ENCODE measurements around the gene ACYP2.
"Not testable (repeated sequence)": the region's sequence is repeated elsewhere in the genome, so short reads cannot be mapped to it uniquely, and the experiment has no call there.

ACYP2 gene

DNA sequence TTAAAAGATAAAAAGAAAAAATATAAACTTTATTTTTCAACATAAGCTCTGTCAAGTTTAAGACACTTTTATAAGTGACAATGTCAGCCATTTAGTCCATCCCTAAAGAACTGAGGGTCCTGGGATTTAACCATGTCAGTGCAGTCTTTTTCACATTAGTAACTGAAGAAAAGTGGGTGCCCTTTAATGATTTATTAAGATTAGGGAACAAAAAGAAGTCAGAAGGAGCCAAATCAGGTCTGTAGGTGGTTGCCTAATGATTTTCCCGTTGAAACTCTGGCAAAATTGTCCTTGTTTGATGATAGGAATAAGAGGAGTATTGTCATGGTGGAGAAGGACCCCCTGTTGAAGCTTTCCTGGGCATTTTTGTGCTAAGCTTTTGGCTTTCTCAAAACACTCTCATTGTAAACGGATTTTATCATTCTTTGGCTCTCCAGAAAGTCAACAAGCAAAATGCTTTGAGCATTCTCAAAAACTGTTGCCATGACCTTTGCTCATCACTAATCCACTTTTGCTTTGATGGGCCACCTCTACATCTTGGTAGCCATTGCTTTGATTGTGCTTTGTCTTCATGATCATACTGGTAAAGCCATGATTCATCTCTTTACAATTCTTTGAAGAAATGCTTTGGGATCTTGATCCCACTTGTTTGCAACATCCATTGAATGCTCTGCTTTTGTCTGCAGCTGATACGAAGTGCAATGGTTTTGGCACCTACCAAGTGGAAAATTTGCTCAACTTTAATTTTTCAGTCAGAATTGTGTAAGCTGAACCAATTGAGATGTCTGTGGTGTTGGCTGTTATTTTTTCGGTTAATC is 118.6 kb downstream of the ACYP2 start:
- DNase-seq = no peak

DNA sequence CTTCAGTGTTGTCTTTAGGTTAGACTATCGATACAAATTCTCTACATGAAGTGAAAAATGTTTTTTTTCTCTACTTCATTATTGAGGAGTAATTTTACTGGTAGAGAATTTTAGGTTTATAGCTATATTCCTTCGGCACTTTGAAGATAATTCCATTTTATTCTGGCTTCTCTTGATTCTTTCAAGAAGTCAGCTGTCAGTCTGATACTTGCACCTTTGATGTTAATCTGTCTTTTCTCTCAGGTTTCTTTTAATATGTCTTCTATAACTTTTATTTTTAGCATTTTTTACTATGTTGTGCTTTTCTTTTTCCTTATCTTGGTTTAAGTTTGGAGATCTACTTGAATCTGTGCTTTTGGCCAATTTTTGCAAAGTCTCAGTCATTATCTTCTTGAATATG is 122.0 kb downstream of the ACYP2 start:
- no peak for DNase-seq

DNA sequence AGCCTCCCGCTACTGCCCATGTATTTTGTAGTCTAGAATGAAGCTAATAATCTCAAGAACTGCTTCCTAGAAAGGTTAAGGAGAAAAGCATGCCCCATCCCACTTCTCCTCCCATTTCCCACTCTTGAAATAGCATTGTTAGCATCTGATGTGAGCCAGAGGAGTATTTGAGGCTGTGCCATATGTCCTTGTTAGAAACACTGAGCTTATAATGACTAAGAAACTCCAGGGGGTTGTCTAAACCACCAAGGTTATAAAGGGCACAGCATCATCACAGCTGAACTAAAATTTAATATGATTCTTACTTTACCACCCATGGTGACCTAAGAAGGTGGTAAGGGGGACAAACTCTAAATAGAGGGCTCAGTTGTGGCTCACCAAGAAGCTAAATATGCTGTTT is 124.0 kb downstream of the ACYP2 start:
- no peak for DNase-seq

DNA sequence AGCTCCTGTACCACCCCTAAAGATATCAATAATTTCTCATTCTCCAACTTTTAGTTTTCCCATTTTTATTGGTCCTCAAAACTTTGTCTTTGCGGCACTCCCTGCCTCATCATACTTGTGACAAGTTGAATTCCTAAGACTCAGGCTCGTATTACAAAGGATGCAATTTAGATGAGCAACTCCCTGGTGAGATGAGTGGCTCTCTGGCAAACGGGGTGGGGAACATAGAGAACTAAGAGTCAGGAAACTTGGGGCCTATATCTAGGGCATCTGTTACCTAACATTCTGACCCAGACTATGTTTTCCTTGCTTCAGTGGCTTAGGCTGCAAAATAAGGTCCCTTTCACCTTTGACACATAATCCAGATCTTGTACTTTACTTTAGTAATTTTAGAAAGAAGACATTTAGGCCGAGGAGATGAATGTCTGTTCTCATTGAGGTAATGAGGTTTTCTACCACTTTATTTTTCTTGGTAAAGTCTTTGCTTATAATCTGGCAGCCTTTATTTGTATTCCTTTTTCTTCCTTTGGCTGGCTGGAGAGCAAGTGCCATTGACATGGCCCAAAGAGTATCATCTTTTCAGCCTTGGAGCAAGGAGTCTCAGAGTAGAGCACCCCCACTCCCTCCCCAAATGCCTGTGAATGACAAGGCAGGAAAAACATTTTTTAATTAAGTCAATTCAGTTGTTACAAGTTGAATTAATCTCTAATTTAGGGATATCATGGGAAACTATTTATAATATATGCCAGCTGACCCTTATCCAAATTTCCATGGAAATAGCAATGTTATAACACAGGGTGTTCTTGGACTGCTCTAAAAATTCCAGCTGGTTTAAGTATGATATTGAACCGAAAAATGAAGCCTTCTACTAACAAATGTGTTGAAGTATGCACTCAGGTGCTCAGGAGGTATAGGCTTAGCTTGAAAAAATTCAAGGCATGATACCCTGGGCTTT is 125.4 kb downstream of the ACYP2 start:
- DNase-seq = no peak

DNA sequence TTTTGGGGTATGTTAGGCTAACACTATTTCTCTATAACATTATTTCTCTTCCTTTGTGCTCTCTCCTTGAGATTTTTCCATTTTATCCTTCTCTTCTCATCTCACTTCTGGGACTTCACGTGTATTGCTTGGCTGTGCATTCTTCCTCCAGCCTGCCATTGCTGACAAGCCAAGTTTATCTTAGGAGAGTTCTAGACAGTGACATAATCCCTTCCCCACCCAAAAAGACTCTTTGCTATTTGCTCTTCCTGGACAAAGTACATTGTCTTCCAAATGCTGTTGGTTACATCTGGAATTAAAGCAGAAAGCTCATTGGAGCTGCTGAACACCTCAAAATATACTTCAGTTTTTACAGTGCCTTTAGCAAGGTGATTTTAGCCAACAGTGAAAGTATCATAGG is 131.7 kb downstream of the ACYP2 start:
- no peak for DNase-seq

DNA sequence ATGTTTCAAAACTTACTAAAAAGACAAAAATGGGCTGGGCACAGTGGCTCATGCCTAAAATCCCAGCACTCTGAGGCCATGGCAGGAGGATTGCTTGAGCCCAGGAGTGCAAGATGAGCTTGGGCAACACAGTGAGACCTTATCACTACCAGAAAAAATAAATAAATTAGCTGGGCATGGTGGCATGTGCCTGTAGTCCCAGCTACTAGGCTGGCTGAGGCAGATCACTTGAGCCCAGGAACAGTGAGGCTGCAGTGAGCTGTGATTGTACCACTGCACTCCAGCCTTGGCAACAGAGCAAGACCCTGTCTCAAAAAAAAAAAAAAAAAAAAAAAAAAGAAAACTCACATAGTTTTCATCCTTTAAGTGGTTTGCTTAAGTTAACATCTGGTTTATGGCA is 134.2 kb downstream of the ACYP2 start:
- no peak for DNase-seq

DNA sequence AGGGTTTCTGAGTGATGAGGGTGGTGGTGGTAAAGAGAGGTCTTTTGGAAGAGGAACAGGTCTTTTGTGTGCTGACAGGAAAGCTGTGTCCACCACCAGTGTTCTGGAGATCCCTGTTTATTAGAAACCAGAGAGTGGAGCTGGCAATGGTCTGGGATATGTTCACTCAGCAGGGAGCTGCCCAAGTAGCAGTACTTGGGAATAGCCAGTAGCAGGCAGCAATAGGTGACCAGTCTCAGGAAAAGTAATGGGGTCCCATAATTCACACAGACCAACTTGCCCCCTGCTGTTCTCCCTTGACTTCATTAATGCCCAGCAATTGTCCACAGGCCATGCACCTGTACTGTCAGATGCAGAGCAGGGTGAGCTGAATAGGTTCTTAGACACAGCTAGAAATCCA is 138.8 kb downstream of the ACYP2 start:
- DNase-seq = no peak

DNA sequence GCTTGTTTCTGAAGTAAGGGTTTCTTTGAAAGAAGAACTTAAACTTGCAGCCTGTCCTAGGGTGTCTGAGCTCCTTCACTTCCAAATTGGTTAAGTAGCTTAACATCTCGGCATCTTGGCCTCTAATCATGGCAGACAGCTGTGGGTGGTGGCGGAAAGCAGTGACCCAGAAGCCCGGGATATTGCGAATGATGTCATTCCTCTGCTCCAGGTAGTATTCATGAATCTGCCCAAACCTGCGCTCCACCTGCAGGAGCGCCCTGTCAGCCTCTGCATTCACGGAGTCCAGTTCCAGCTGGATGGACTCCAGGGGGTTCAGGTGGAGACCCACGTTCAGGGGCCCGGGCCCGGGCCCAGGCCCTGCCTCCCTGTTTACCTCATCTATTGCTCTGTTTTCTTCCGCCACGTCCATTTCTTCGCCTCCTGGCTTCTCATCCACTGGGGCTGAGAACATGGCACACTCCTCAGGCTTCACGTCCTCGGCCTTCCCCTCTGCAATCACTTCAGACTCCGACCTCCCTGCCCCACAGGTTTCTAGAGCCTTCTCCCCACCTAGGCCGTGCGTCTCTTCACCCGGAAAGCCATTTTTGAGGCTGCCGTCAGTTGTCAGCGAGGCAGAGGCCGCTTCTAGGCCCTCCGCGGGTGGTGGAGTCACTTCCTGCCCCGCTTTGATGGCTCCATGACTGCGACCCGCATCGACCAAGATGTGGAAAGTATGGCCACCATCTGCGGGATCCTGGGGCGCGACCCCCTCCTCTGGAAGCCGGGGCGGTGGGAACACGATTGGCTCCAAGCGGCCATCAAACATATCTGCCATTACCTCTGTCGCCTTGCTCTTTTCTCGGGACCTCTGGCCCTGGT is 140.0 kb downstream of the ACYP2 start:
- DNase-seq = no peak

DNA sequence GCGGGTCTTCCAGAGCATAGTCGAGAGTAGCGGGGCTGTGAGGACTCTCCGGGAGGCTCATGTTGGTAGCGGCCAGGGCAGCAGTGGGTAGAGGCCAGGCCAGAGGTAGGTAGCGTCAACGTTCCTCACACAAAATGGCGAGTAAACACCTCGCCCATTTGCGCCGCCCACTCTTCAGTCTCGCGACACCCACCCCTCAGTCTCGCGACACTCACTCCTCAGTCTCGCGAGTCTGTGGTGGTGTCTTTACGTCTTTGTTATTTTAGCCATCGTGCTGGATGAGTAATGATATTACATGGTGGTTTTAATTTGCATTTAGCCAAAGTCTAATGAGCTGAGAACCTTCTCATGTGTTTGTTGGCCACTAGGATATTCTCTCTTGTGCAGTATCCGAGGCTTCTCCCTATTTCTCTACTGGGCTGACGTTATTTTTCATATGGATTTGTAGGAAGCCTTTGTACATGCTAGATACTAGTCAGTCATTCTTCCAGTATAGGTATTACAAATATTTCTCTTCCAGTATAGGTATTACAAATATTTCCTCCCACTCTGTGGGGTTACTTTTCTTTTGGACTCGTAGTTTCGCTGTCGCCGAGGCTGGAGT is 140.8 kb downstream of the ACYP2 start, which contains the start of gene TSPYL6:
TSPYL6 (minus strand) TSS at position 139 of the 604 bp plus-strand sequence; CDS start at position 61, 78 bp downstream.
- no peak for DNase-seq

DNA sequence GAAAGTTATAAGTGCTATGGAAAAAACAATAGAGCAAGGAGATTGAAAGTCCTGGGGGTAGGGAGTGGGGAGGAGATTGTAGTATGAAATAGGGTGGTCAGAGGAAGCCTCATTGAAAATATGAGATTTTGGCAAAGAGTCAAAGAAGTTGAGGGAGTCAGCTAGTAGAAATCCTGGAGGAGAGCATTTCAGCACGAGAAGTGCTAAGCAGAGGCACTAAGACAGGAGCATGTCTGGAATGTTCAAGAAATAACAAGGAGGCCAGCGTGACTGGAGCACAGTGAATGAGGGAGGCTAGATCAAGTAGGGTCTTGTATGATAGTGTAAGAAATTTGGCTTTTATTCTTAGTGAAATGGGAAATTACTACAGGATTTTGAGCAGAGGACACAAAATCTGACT is 142.8 kb downstream of the ACYP2 start:
- no peak for DNase-seq

DNA sequence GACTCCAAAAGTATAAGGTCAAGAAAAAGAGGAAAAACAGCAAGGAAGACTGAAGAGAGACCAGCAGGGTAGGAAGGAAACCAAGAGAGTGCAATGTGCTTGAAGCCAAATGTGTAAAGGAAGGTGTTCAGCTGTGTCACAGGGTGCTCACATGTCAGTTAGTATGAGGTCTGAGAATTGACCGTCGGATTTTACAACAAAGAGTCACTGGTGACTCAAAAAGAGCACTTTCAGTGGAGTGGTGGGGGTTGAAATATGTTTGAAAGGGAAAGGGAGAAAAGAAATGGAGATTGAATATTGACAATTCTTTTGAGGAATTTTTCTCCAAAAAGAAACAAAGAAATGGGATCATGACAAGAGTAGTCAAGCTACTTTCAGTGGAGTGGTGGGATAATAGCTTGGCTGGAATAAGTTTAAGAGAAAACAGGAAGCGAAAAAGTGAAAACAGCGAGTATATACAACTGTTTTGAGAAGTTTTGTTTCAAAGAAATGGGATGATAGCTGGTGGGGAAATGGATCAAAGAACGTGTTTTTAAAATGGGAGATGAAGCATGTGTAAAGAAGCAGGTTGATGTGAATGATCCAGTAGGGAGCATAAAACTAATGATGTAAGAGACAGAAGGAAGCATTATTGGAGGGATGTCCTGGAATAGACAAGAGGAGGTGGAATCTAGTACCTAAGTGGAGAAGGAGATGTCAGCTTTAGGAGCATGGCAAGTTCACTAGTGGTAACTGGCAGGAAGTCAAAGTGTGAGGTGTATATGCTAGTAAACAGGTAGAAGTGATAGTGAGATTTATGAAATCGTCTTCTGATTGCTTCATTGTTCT is 144.2 kb downstream of the ACYP2 start:
- DNase-seq = no peak

DNA sequence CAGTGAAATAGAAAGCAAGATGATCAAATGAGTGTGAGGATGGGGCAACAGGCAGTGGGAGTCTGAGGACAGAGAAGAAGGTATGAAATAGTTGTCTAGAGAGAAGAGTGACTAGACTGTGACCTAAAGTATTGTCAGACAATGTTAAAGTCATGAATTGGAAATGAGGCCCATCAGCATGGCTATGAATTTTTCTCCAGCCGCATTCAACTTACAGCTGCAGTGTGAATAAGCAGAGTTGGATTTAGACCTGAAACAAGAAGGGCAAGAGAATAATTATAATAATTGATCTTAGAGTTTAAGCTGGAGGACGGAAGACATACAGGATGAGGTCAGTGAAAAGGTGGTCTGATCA is 144.8 kb downstream of the ACYP2 start:
- DNase-seq = no peak

DNA sequence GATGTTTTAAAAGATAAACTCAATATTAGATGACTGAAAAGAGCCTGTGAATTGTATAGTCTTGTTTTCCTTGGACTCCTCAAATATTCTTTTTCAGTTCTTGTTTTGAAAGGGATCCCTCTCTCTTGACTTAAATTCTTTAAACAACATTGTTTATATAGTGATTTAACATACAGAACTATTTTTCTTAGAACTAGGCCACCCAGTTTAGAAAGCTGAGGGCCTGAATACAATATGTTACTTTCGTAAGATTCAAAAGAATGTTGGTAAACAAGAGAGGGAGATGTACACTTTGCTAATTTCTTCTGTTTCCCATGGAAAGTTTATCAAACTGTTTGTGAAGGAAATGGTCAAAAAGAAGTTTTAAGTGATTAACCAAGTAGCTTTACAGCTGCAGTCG is 146.1 kb downstream of the ACYP2 start:
- no peak for DNase-seq

DNA sequence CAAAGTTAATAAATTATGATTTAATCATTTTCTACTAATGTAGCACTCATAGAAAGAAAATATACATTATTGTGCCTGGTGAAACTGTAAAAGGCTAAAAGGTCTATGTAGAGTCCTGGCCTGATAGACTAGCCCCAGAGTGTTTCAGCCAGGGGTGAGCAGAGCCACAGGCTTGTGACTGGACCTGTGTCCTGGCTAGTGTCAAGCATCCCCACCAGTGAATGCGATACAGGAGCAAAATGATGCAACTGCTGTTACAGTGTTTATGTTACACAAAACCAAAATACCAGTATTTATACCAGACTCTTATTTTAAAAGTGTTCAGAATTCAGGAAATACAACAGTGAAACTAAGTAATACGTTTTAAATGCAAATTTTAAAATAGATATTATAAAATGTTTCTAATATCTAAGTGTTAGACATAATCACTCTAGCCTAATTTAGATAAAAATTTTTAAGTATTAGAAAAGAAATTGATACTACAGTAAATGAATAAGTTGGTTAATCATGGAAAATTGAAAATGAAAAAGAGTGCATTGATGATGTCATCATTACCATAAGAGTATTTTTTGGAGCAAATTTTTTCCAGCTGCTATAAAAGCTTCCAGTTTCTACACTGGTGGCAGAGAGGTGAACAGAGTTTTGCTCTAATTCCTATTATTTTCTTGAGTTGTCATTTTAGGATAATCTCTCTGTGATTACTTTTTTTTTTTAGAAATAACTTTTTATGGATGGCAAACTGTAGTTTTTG is 146.8 kb downstream of the ACYP2 start:
- DNase-seq = no peak

DNA sequence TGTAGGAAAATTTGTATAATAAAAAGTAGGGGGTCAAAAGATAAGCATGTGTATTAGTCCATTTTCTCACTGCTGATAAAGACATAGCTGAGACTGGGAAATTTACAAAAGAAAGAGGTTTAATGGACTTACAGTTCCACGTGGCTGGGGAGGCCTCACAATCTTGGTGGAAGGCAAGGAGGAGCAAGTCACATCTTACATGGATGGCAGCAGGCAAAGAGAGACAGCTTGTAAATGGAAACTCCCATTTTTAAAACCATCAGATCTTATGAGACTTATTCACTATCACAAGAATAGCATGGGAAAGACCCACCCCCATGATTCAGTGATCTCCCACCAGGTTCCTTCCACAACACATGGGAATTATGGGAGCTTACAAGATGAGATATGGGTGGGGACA is 149.7 kb downstream of the ACYP2 start:
- not testable (repeated sequence) for DNase-seq

DNA sequence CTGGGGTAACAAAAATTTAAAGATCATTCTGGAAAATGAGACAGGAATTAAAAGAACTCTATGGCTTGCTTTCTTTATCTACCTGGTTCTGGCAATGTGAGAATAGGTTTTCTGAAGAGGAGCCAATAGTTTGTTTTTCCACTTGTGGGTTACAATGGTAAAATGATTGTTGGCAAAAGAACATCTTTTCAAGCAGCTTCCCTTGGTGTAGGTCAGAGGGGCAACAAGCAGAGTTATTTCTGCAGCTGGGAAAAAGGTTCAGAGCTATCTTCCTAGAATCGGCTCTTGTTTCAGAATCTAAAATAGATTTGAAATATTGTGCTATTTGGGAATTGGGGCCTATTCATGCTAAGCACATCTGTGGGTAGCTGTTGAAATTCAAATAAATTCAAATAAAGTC is 152.2 kb downstream of the ACYP2 start:
- DNase-seq = no peak

DNA sequence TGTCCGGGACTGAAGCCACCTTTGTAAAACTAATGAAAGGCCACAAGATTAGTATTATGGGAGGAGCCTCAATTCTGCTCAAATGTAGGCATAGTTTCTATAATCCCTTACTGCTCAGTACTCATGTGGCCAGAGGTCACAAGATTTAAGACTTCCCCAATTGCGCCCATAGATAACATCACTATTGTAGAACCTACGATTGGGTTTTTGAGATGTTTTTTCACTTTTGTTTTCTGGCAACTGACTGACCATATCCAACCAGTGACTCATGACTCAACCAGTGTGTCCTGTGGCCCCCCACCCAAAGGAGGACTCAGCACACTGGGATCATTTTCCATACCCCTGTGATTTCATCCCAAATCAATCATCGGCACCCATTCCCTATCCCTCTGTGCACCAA is 155.8 kb downstream of the ACYP2 start:
- DNase-seq = no peak

DNA sequence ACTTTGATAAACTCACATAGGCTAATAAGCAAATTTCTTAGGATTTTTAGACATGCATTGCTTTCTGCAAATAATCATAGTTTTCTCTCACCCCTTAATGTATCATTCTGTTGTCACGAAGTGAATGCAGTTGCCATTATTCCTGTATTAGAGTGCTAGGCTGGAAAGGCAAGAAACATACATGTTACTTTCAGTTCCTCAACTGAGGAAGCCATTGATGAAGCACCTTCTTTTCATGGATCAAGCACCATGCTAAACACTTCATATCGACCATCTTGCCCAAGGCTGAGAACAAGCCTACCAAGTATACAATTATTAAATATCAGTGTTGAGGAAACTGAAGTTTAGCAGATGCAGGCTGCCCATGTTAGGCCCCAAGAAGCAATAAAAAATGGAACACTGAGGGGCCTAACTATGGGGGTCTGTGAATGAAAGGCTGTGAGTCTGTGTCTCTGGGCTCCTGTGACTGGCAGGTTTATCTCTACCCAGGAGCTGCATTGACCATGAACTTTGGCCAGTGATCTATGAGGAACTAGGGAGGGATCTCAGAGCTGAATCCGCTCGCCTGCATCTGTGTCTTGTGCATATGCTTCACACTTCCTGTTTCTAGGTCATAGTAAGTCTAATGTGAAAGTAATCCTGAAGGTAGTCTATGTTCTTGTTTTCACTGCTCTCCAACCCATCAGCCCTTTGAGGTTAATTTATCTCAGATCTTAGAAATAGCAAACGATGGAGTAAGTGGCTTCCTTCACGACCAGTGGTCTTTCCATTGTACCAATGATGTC is 156.6 kb downstream of the ACYP2 start:
- no peak for DNase-seq

DNA sequence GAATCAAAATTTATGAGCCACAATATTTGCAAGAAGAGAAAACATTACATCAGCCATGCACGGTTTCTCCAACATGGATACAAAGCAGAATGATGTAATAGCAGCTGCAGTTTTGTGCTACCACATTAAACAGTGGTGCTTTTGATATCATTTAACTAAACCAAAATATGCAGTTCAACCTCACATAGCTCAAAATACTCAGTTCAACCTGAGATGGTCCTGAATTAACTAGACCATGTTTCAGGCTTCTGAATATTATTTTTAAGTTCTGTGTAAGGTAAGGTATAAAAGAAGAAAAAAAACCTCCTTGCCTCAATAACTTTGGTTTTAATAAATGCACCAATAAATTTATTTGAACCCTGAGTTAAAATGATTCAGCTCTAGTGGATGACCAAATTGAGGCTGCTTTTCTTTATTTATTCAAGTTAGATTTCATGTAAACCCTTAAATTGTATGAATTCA is 159.4 kb downstream of the ACYP2 start:
- no peak for DNase-seq

DNA sequence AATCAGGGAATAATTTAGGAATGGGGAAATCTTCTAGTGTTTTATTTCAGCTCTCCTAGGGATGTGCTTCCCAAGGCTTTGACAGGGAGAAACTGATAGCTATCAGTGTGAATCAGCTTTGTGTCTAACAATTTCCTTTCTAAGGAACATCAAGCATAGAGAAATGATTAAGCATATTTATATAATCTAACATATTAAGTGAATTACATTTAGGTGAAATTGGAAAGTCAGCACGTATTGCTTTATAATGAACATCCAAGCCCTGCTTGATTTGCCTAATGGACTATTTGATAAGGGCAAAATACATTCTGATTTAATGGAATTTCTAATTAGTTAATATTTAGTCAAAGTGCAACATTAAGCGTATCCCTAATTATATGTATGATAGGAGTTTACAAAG is 160.1 kb downstream of the ACYP2 start:
- DNase-seq = no peak
